K562 treated with DMSO at 1 percent for 4 hours (cell line): Measurements from ENCODE around the gene FKBP15. TPM values are rescaled to one million over a fixed set of nuclear protein-coding genes. Genes with fewer than 3 reads are reported as not detected.

Experiments used
- total RNA-seq: library from RNA; unstranded; fragments of 300-600 nt; gene quantifications from 2 replicates; pipeline ENCODE4 v1.2.3, GENCODE V29; 2022; ENCODE audit not compliant: insufficient read depth

The FKBP15 gene
- 8.4 and 14.8 TPM in 2 replicates for total RNA-seq

GRCh38 chr9:113221003-113221799, at the start of gene FKBP15, which contains the start of gene SLC31A1:
Gene FKBP15 (minus strand): TSS chr9:113221277. CDS start chr9:113221243, 34 bp downstream.
Gene SLC31A1 (plus strand): TSS chr9:113221544. CDS start chr9:113256149, 34,605 bp downstream.

GRCh38 chr9:113150670-113151611, 70.1 kb downstream of the FKBP15 start, which contains the start of gene SLC31A2:
Gene SLC31A2 (plus strand): TSS chr9:113151007. CDS start chr9:113151075, 68 bp downstream.

Other genes with a start within 250 kb of the FKBP15 start
- 1.8 TPM in 1 of 2 replicates, not detected in the other for gene ZNF883, start 209.1 kb downstream of the FKBP15 start, total RNA-seq
- gene ZFP37, start 164.6 kb downstream of the FKBP15 start, total RNA-seq = 0.21 TPM in 1 of 2 replicates, not detected in the other
- gene SLC31A2, start 70.3 kb downstream of the FKBP15 start, total RNA-seq = 1.4 and 2.7 TPM in 2 replicates
- 44.0 and 44.5 TPM in 2 replicates for gene SLC31A1, start 267 bp upstream of the FKBP15 start, total RNA-seq
- gene CDC26, start 54.3 kb upstream of the FKBP15 start, total RNA-seq = 30.1 TPM in 2 replicates
- 21.6 and 23.5 TPM in 2 replicates for gene PRPF4, start 54.4 kb upstream of the FKBP15 start, total RNA-seq
- not detected in 2 replicates for gene RNF183, start 82.1 kb upstream of the FKBP15 start, total RNA-seq
- 2.7 and 3.1 TPM in 2 replicates for gene WDR31, start 119.0 kb upstream of the FKBP15 start, total RNA-seq
- gene BSPRY, start 128.3 kb upstream of the FKBP15 start, total RNA-seq = 0.96 and 1.7 TPM in 2 replicates
- gene HDHD3, start 155.7 kb upstream of the FKBP15 start, total RNA-seq = 24.7 and 28.0 TPM in 2 replicates
- gene ALAD, start 180.0 kb upstream of the FKBP15 start, total RNA-seq = 34.0 and 36.9 TPM in 2 replicates
- 62.3 and 72.3 TPM in 2 replicates for gene POLE3, start 189.4 kb upstream of the FKBP15 start, total RNA-seq
- gene C9orf43, start 189.5 kb upstream of the FKBP15 start, total RNA-seq = not detected in 2 replicates
- gene RGS3, start 242.4 kb upstream of the FKBP15 start, total RNA-seq = 3.4 and 8.2 TPM in 2 replicates